Measurements from ENCODE around the gene TRAPPC1. TPM values are rescaled to one million over a fixed set of nuclear protein-coding genes. Genes with fewer than 3 reads are reported as not detected.

TRAPPC1 gene
- total and polyA plus RNA-seq, 2 of the 8 experiments (the other 6 are each of a cell fraction or from before 2014, with no cell fraction given), result 114 to 170 TPM

DNA sequence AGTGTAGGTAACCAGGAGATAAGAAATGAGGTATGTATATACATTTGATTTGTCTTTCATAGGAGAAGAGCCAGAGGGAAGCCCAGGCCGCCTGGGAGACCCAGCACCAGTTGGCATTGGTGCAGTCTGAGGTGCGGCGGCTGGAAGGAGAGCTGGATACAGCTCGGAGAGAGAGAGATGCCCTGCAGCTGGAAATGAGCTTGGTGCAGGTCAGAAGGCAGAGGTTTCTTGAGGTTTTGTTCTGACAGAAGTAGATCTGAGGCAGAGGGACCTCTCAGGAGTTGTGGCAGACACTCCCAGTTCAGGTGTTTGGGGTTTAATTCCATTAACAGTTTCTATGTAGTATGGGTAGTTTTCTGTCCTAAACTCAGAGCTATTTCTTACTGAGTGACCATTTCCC lies 8.3 kb upstream of the TRAPPC1 start:
- H4K20me1 ChIP-seq (replicated peaks in 1 of 2; ENCODE audit: control insufficient read depth in 1 of 2, insufficient read depth in 2 of 2, low read length in 2 of 2), result peaks cover 2 to 4% of the 10 kb centered on the region in 2 experiments
- no peak overlapping the region for H3K18ac ChIP-seq (ENCODE audit: extremely low read depth, low read length)
- WGBS, 2 experiments (ENCODE audit: extremely low coverage in 1 of 2, insufficient coverage in 1 of 2, insufficient read length in 1 of 2, insufficient replicate concordance in 2 of 2, low coverage in 1 of 2, low lambda C conversion rate in 2 of 2, missing lambda C conversion rate in 1 of 2), result 82% methylated on average over 4 of the region's 4 CpGs; no CpG with 5 or more reads in 1 of the 2 experiments
- H2BK20ac ChIP-seq (ENCODE audit: low read length), result no peak overlapping the region
- no peak overlapping the region for H2BK12ac ChIP-seq (ENCODE audit: low read depth, low read length)
- H3K4me3 ChIP-seq (ENCODE audit: extremely low read depth in 1 of 4, insufficient read depth in 2 of 4, low read depth in 3 of 4, low read length in 4 of 4), result no peak overlapping the region
- H3K27ac ChIP-seq (ENCODE audit: low read depth, low read length), result no peak overlapping the region
- H4K8ac ChIP-seq (ENCODE audit: extremely low read depth, insufficient read depth, low read length), result no peak overlapping the region
- no peak overlapping the region for H2BK120ac ChIP-seq (replicated peaks; ENCODE audit: low read depth, low read length)
- H3K27me3 ChIP-seq (replicated peaks in 1 of 4; ENCODE audit: control insufficient read depth in 3 of 4, extremely low read depth in 1 of 4, insufficient read depth in 3 of 4, low read length in 3 of 4), result no peaks in the 10 kb centered on the region
- no peak overlapping the region for H4K91ac ChIP-seq (replicated peaks; ENCODE audit: insufficient read length, low read length)
- CTCF ChIA-PET (ENCODE audit: partially characterized antibody), result interaction anchor here (0.7 to 2.6 kb wide), 10 partner anchors 27 to 121 kb away, joined by 3 to 7 read pairs (median 4); no protein-coding TSS in a partner anchor
- H3K23me2 ChIP-seq (ENCODE audit: low read depth, low read length), result no peaks in the 10 kb centered on the region
- H3K23ac ChIP-seq (ENCODE audit: insufficient read length), result no peak overlapping the region
- H3K9me3 ChIP-seq (ENCODE audit: insufficient read depth in 2 of 2, low read depth in 1 of 2, low read length in 1 of 2), result no peaks in the 10 kb centered on the region
- H3K36me3 ChIP-seq (ENCODE audit: control insufficient read depth in 2 of 4, insufficient read depth in 4 of 4, low read length in 3 of 4), result peaks cover 6 to 55% (median 29%) of the 10 kb centered on the region in 4 experiments; a peak in 7 of 8 replicates
- H2AK5ac ChIP-seq (ENCODE audit: low read depth, low read length), result no peak overlapping the region
- no peaks in the 10 kb centered on the region for H3K79me2 ChIP-seq (ENCODE audit: control insufficient read depth in 1 of 2, insufficient read depth in 2 of 2, low read length in 2 of 2)
- no peak overlapping the region for H2BK15ac ChIP-seq (ENCODE audit: low read length)
- H4K5ac ChIP-seq (ENCODE audit: insufficient read length, low read depth, low read length), result no peak overlapping the region
- POLR2A ChIA-PET (ENCODE audit: partially characterized antibody), result no interaction called here
- H3K4ac ChIP-seq (replicated peaks; ENCODE audit: insufficient read length, low read depth, low read length), result no peak overlapping the region
- no peak overlapping the region for H3K4me2 ChIP-seq (ENCODE audit: insufficient read depth in 1 of 2, low read depth in 2 of 2, low read length in 2 of 2)
- H3K56ac ChIP-seq (replicated peaks; ENCODE audit: insufficient read length, low read depth, low read length), result no peak overlapping the region
- no peak overlapping the region for H2AFZ ChIP-seq (ENCODE audit: low read length)
- no peak for FAIRE-seq
- H3K14ac ChIP-seq (ENCODE audit: insufficient read length), result no peak overlapping the region
- no peaks in the 10 kb centered on the region for H3K4me1 ChIP-seq (replicated peaks in 1 of 4; ENCODE audit: control insufficient read depth in 3 of 4, insufficient read depth in 4 of 4, low read length in 3 of 4)
- no peak overlapping the region for H2BK5ac ChIP-seq (ENCODE audit: low read depth, low read length)
- no peaks in the 10 kb centered on the region for H3K79me1 ChIP-seq (ENCODE audit: low read depth, low read length)
- DNase-seq (ENCODE audit: low read depth in 1 of 2, low spot score in 2 of 2), result no peak
- no peak overlapping the region for H3K9ac ChIP-seq (replicated peaks in 1 of 4; ENCODE audit: extremely low read depth in 1 of 4, low read depth in 3 of 4, low read length in 3 of 4)
- TF ChIP-seq CHD1 (IDR thresholded peaks at IDR 0.05; ENCODE audit: low read depth, low read length), result no peak
- TF ChIP-seq, protein P1, sequence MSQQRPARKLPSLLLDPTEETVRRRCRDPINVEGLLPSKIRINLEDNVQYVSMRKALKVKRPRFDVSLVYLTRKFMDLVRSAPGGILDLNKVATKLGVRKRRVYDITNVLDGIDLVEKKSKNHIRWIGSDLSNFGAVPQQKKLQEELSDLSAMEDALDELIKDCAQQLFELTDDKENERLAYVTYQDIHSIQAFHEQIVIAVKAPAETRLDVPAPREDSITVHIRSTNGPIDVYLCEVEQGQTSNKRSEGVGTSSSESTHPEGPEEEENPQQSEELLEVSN (IDR thresholded peaks at IDR 0.05), result no peak
- TF ChIP-seq ZNF274 (IDR thresholded peaks at IDR 0.05; ENCODE audit: borderline replicate concordance, extremely low read depth, low read length), result no peak
- TF ChIP-seq BRCA1 (IDR thresholded peaks at IDR 0.05; ENCODE audit: low read depth, low read length), result no peak
- TF ChIP-seq SIN3A (conservative IDR thresholded peaks at IDR 0.05 in 1 of 2, IDR thresholded peaks at IDR 0.05 in 1 of 2; ENCODE audit: low read depth in 1 of 2, low read length in 2 of 2), result no peak
- no peak for TF ChIP-seq BCL11A (IDR thresholded peaks at IDR 0.05; ENCODE audit: low read depth in 2 of 2, low read length in 2 of 2)
- TF ChIP-seq TAF1 (IDR thresholded peaks at IDR 0.05; ENCODE audit: low read depth, low read length), result no peak
- no peak for TF ChIP-seq JUN (IDR thresholded peaks at IDR 0.05; ENCODE audit: low read depth, low read length)
- no peak for TF ChIP-seq SP4 (IDR thresholded peaks at IDR 0.05; ENCODE audit: low read length)
- TF ChIP-seq SIX5 (IDR thresholded peaks at IDR 0.05; ENCODE audit: low read depth, low read length), result no peak
- no peak for TF ChIP-seq ATF2 (IDR thresholded peaks at IDR 0.05; ENCODE audit: low read length)
- no peak for TF ChIP-seq KDM5A (IDR thresholded peaks at IDR 0.05; ENCODE audit: low read length)
- TF ChIP-seq BACH1 (IDR thresholded peaks at IDR 0.05; ENCODE audit: low read length), result no peak
